Kidney epithelial cell (primary cell): ENCODE results near the gene KLHL28. TPM values are rescaled to one million over a fixed set of nuclear protein-coding genes. Genes with fewer than 3 reads are reported as not detected.

ENCODE experiments used
- DNase-seq: peaks from one replicate; pipeline ENCODE4 v3.0.0-alpha.2; 2010; ENCODE audit warnings: low read depth
- H3K27me3 ChIP-seq: 2 replicates; pipeline ENCODE4 v1.6.0; 2011; ENCODE audit warnings: low read length; ENCODE audit not compliant: control insufficient read depth, insufficient read depth
- H3K36me3 ChIP-seq: 2 replicates; pipeline ENCODE4 v1.5.1; 2011; ENCODE audit warnings: low read length; ENCODE audit not compliant: control insufficient read depth, insufficient read depth
- H3K4me3 ChIP-seq: 2 replicates; pipeline ENCODE4 v1.5.1; 2011; ENCODE audit warnings: low read depth, mild to moderate bottlenecking, control low read depth, low read length
- total RNA-seq: library from RNA; depleted of rRNA; stranded (reverse); fragments of >200 nt; gene quantifications from 2 replicates; pipeline ENCODE4 v1.2.3, GENCODE V29; 2015
- TF ChIP-seq, protein P1 (sequence below): IDR thresholded peaks from 2 replicates; pipeline ENCODE4 v1.5.1; 2011; ENCODE audit warnings: mild to moderate bottlenecking, moderate library complexity, low read length, control low read depth, inconsistent platforms; ENCODE audit not compliant: insufficient read depth, poor library complexity, severe bottlenecking

KLHL28 gene
- total RNA-seq, 1 donor from 2014 or later = 12.9 TPM

- TF ChIP-seq, protein P1, sequence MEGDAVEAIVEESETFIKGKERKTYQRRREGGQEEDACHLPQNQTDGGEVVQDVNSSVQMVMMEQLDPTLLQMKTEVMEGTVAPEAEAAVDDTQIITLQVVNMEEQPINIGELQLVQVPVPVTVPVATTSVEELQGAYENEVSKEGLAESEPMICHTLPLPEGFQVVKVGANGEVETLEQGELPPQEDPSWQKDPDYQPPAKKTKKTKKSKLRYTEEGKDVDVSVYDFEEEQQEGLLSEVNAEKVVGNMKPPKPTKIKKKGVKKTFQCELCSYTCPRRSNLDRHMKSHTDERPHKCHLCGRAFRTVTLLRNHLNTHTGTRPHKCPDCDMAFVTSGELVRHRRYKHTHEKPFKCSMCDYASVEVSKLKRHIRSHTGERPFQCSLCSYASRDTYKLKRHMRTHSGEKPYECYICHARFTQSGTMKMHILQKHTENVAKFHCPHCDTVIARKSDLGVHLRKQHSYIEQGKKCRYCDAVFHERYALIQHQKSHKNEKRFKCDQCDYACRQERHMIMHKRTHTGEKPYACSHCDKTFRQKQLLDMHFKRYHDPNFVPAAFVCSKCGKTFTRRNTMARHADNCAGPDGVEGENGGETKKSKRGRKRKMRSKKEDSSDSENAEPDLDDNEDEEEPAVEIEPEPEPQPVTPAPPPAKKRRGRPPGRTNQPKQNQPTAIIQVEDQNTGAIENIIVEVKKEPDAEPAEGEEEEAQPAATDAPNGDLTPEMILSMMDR = no peak
- Histone ChIP-seq H3K4me3 (no peak overlapping the region), H3K36me3 (no peaks in the 10 kb centered on the region), H3K27me3 (no peaks in the 10 kb centered on the region)
- DNase-seq = no peak
Observed at GRCh38 chr14:44989497-44990440, 28.0 kb upstream of the KLHL28 start.

- TF ChIP-seq, protein P1 = no peak
- Histone ChIP-seq H3K4me3 (no peak overlapping the region), H3K27me3 (no peaks in the 10 kb centered on the region), H3K36me3 (no peaks in the 10 kb centered on the region)
- DNase-seq = no peak
Observed at GRCh38 chr14:44988694-44989093, 26.9 kb upstream of the KLHL28 start.

DNA sequence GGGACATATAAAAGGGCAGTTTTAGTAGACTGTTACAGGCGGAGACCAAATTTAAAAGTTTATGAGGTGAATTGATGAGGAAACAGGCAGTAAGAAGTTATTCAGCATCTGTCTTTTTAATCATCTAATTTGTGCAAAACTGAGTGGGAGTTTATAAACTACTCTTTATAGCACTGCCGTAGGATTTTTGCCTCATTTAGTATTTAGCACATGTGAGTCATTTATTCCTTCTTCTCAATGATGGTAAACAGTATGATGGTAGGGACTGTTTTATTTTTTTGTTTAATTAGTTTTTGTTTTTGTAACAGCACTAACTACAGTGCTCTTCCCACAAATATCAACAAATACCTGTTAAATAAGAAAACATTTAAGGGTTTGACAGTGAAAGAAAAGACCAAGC lies 20.8 kb upstream of the KLHL28 start:
- TF ChIP-seq, protein P1 = no peak
- Histone ChIP-seq H3K27me3 (no peaks in the 10 kb centered on the region), H3K4me3 (no peak overlapping the region), H3K36me3 (no peaks in the 10 kb centered on the region)
- no peak for DNase-seq

DNA sequence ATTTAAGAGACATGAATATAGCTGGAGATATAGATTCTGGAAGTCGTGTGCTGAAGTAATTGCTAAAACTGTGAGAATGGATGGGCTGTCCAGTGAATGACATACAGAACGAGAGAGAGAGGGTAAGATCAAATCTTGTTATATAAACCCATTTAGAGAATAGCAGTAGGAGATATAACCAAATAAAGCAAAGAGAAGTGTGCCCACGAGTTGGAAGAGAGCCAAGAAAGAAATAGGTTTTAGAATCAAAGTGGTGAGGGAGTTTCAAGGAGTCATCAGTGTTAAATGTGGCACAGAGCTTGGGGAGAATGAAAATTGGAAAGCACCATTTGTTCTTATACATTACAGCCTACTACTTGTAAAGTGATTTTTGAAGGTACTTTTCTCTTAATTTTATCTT lies 19.5 kb upstream of the KLHL28 start:
- DNase-seq = no peak
- TF ChIP-seq, protein P1 = no peak
- no peak overlapping the region for H3K4me3 ChIP-seq
- H3K36me3 ChIP-seq = no peaks in the 10 kb centered on the region
- H3K27me3 ChIP-seq = no peaks in the 10 kb centered on the region

- TF ChIP-seq, protein P1 = no peak
- Histone ChIP-seq H3K4me3 (no peak overlapping the region), H3K27me3 (no peaks in the 10 kb centered on the region), H3K36me3 (no peaks in the 10 kb centered on the region)
- DNase-seq = no peak
Observed at GRCh38 chr14:44979740-44980356, 18.1 kb upstream of the KLHL28 start.
